ENCODE measurements around the gene COX5A. TPM values are rescaled to one million over a fixed set of nuclear protein-coding genes. Genes with fewer than 3 reads are reported as not detected.
A peak's percentile ranks its signal among the peaks of the same experiment; 100 is the strongest.

The COX5A gene
- total RNA-seq, 1 experiment from 2014 or later, result 307 TPM

DNA sequence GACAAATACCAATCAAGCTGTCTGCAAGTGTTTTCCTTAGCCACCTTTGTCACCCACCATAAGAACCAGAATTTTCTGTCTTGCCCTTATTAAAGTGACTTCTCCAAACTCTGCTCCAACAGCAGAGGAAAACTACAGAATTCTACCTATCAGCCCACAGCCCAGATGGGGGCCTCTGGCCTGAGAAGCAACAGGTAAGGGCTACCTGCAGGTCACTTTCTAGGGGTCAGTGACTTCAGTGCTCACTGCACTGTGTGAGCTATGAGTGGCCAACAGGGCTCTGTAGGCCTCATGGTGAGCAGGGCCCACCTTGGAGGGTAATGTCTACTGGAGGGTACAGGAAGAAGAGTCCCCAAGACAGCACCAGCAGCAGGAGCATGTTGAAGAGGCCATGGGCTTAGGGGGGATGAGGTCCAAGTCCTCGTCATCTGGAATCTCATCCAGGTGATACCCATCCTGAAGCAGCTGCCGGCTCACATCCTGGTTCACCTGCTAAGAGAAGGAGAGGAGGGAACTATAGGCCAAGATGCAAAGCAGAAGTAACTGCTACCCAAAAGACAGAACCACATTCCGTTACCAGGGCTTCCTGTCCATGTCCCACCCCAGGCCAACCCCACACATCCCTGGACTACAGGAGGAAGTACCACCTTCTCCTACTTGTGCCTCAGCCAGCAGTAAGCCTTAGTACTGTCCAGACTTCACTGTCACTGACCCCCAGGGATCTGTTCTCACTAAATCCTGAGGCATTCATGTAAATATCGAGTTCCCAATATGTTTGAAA is 35.4 kb downstream of the COX5A start (continued):
- TF ChIP-seq, protein P1, sequence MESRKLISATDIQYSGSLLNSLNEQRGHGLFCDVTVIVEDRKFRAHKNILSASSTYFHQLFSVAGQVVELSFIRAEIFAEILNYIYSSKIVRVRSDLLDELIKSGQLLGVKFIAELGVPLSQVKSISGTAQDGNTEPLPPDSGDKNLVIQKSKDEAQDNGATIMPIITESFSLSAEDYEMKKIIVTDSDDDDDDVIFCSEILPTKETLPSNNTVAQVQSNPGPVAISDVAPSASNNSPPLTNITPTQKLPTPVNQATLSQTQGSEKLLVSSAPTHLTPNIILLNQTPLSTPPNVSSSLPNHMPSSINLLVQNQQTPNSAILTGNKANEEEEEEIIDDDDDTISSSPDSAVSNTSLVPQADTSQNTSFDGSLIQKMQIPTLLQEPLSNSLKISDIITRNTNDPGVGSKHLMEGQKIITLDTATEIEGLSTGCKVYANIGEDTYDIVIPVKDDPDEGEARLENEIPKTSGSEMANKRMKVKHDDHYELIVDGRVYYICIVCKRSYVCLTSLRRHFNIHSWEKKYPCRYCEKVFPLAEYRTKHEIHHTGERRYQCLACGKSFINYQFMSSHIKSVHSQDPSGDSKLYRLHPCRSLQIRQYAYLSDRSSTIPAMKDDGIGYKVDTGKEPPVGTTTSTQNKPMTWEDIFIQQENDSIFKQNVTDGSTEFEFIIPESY (IDR thresholded peaks at IDR 0.05; ENCODE audit: extremely low read depth, insufficient replicate concordance, low read length), result no peak
- TF ChIP-seq POLR2A (IDR thresholded peaks at IDR 0.05; ENCODE audit: borderline replicate concordance, extremely low read depth, insufficient read depth, insufficient read length) (no peak), EGR1 (IDR thresholded peaks at IDR 0.05; ENCODE audit: low read depth) (no peak), ZNF274 (IDR thresholded peaks at IDR 0.05; ENCODE audit: low read depth, low read length) (no peak)
- TF ChIP-seq, protein P2, sequence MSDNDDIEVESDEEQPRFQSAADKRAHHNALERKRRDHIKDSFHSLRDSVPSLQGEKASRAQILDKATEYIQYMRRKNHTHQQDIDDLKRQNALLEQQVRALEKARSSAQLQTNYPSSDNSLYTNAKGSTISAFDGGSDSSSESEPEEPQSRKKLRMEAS (IDR thresholded peaks at IDR 0.05), result no peak
- TF ChIP-seq, protein P3, sequence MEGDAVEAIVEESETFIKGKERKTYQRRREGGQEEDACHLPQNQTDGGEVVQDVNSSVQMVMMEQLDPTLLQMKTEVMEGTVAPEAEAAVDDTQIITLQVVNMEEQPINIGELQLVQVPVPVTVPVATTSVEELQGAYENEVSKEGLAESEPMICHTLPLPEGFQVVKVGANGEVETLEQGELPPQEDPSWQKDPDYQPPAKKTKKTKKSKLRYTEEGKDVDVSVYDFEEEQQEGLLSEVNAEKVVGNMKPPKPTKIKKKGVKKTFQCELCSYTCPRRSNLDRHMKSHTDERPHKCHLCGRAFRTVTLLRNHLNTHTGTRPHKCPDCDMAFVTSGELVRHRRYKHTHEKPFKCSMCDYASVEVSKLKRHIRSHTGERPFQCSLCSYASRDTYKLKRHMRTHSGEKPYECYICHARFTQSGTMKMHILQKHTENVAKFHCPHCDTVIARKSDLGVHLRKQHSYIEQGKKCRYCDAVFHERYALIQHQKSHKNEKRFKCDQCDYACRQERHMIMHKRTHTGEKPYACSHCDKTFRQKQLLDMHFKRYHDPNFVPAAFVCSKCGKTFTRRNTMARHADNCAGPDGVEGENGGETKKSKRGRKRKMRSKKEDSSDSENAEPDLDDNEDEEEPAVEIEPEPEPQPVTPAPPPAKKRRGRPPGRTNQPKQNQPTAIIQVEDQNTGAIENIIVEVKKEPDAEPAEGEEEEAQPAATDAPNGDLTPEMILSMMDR (IDR thresholded peaks at IDR 0.05 in 2 of 3, conservative IDR thresholded peaks at IDR 0.05 in 1 of 3; ENCODE audit: borderline replicate concordance in 1 of 3, insufficient read depth in 1 of 3, low read depth in 2 of 3, low read length in 2 of 3), result no peak

DNA sequence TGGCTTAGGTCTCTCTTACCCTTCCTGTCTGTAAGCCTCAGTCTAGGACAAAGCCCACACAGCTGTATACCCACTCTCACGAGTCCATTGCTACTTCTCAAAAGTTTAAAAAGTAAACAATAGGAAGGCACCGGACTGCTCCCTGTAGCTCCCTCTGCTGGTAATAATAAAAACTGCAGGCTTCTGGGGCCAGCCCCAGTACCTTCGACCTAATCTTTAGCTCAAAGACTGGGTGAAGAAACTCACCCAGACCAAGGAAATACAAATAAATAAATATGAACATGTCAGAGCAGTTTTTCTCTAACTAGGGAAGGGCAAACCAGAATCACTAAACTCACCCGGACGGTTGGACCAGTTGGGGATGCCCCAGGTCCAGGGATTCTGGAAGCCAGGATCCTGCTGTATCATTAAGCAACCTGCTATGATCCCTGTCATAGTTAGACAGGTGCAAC is 36.2 kb downstream of the COX5A start:
- DNase-seq (ENCODE audit: low read depth, low spot score) (no peak), ATAC-seq (peak; percentile 59)
- ChIA-PET POLR2A (interaction anchor here (1.1 to 1.4 kb wide), 2 partner anchors 9 to 36 kb away, joined by 3 to 5 read pairs; partner anchors contain the start of gene COX5A), CTCF (interaction anchor here (0.6 to 2.5 kb wide), 28 partner anchors 8 to 407 kb away, joined by 3 to 32 read pairs (median 5); partner anchors contain the start of genes MPI, SCAMP2 and ULK3), RAD21 (ENCODE audit: low non-redundant PET in 1 of 2, low total read pairs in 2 of 2, uncharacterized antibody in 2 of 2, unreplicated experiment in 2 of 2) (interaction anchor here (0.7 to 1.1 kb wide), 4 partner anchors 59 to 131 kb away, joined by 3 to 5 read pairs (median 4); partner anchors contain the start of gene ULK3 (in 1 of the 2))
- Histone ChIP-seq H3K9me3 (ENCODE audit: control insufficient read depth in 1 of 2, insufficient read depth in 1 of 2, low read depth in 1 of 2, low read length in 2 of 2) (no peaks in the 10 kb centered on the region), H3K4me1 (ENCODE audit: control insufficient read depth in 1 of 2, insufficient read depth in 2 of 2, low read length in 2 of 2) (peaks cover 6 to 9% of the 10 kb centered on the region in 2 experiments; a peak in 2 of 4 replicates), H3K27ac (ENCODE audit: low read depth, low read length) (no peak overlapping the region), H3K4me2 (ENCODE audit: low read length) (no peak overlapping the region), H3K79me2 (ENCODE audit: insufficient read depth, low read length) (peaks cover 19% of the 10 kb centered on the region), H3K4me3 (replicated peaks in 1 of 2; ENCODE audit: low read depth in 1 of 2, low read length in 2 of 2) (no peak overlapping the region), H3K36me3 (ENCODE audit: control insufficient read depth in 1 of 2, insufficient read depth in 2 of 2, low read length in 2 of 2) (peaks cover 11 to 38% of the 10 kb centered on the region in 2 experiments; a peak in 3 of 4 replicates), H3K27me3 (ENCODE audit: insufficient read depth, low read length) (no peaks in the 10 kb centered on the region), H4K20me1 (ENCODE audit: insufficient read depth) (no peaks in the 10 kb centered on the region; the same call in 1 of the 2 replicates), H3K9me2 (ENCODE audit: insufficient read depth) (no peaks in the 10 kb centered on the region), H2AFZ (ENCODE audit: low read depth, low read length, poor library complexity, severe bottlenecking) (no peak overlapping the region), H3K9ac (ENCODE audit: low read length) (no peak overlapping the region)
- BruUV-seq (replicated peaks), result no TSS peak
- intact Hi-C loops (cut with micrococcal nuclease), result loop anchor here (1.0 kb wide), 1 partner anchor 130 kb away; no protein-coding TSS in a partner anchor
- TF ChIP-seq JUND (IDR thresholded peaks at IDR 0.05), result no peak
- TF ChIP-seq EGR1 (IDR thresholded peaks at IDR 0.05; ENCODE audit: low read depth), result no peak
- TF ChIP-seq, protein P3 (IDR thresholded peaks at IDR 0.05 in 2 of 3, conservative IDR thresholded peaks at IDR 0.05 in 1 of 3; ENCODE audit: borderline replicate concordance in 1 of 3, insufficient read depth in 1 of 3, low read depth in 2 of 3, low read length in 2 of 3), result peak; percentile 67 to 93 (median 85); a peak in 5 of 6 replicates
- TF ChIP-seq, protein P4, sequence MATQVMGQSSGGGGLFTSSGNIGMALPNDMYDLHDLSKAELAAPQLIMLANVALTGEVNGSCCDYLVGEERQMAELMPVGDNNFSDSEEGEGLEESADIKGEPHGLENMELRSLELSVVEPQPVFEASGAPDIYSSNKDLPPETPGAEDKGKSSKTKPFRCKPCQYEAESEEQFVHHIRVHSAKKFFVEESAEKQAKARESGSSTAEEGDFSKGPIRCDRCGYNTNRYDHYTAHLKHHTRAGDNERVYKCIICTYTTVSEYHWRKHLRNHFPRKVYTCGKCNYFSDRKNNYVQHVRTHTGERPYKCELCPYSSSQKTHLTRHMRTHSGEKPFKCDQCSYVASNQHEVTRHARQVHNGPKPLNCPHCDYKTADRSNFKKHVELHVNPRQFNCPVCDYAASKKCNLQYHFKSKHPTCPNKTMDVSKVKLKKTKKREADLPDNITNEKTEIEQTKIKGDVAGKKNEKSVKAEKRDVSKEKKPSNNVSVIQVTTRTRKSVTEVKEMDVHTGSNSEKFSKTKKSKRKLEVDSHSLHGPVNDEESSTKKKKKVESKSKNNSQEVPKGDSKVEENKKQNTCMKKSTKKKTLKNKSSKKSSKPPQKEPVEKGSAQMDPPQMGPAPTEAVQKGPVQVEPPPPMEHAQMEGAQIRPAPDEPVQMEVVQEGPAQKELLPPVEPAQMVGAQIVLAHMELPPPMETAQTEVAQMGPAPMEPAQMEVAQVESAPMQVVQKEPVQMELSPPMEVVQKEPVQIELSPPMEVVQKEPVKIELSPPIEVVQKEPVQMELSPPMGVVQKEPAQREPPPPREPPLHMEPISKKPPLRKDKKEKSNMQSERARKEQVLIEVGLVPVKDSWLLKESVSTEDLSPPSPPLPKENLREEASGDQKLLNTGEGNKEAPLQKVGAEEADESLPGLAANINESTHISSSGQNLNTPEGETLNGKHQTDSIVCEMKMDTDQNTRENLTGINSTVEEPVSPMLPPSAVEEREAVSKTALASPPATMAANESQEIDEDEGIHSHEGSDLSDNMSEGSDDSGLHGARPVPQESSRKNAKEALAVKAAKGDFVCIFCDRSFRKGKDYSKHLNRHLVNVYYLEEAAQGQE (IDR thresholded peaks at IDR 0.05; ENCODE audit: low read depth), result no peak
- TF ChIP-seq, protein P5, sequence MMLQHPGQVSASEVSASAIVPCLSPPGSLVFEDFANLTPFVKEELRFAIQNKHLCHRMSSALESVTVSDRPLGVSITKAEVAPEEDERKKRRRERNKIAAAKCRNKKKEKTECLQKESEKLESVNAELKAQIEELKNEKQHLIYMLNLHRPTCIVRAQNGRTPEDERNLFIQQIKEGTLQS (IDR thresholded peaks at IDR 0.05), result no peak
- TF ChIP-seq EZH2phosphoT487 (IDR thresholded peaks at IDR 0.05; ENCODE audit: borderline replicate concordance), result no peak
